ENCODE results near the gene MT1G. TPM values are rescaled to one million over a fixed set of nuclear protein-coding genes. Genes with fewer than 3 reads are reported as not detected.

The MT1G gene
- total and polyA plus RNA-seq, 4 donors = 152 to 9,444 (median 3,398) TPM

- H3K4me1 ChIP-seq (ENCODE audit: control insufficient read depth in 4 of 4, insufficient read depth in 4 of 4, low read length in 3 of 4) = peaks cover 0 to 6% (median 0%) of the 10 kb centered on the region in 4 donors
- H3K27me3 ChIP-seq (ENCODE audit: control insufficient read depth in 4 of 4, insufficient read depth in 4 of 4, low read length in 3 of 4) = no peaks in the 10 kb centered on the region
- 95% methylated on average over 5 of the region's 5 CpGs for WGBS
- no peak overlapping the region for H3K4me3 ChIP-seq (ENCODE audit: low read depth in 1 of 3, low read length in 3 of 3)
- TF ChIP-seq ZBTB33 (IDR thresholded peaks at IDR 0.05) (no peak), HNF4G (IDR thresholded peaks at IDR 0.05) (no peak), MAX (IDR thresholded peaks at IDR 0.05) (no peak), REST (IDR thresholded peaks at IDR 0.05) (no peak), NR2F2 (IDR thresholded peaks at IDR 0.05) (no peak), JUND (IDR thresholded peaks at IDR 0.05) (no peak), ATF3 (IDR thresholded peaks at IDR 0.05) (no peak), SP1 (IDR thresholded peaks at IDR 0.05) (no peak), FOXA1 (IDR thresholded peaks at IDR 0.05) (no peak)
- H3K9me3 ChIP-seq (ENCODE audit: control insufficient read depth in 4 of 4, low read length in 3 of 4) = no peaks in the 10 kb centered on the region
- DNase-seq (ENCODE audit: low spot score) = no peak
- H3K27ac ChIP-seq (ENCODE audit: low read depth in 1 of 2, low read length in 2 of 2) = no peak overlapping the region
- no peaks in the 10 kb centered on the region for H3K36me3 ChIP-seq (ENCODE audit: control insufficient read depth in 4 of 4, insufficient read depth in 3 of 4, low read depth in 1 of 4, low read length in 3 of 4)
- H3K9ac ChIP-seq (ENCODE audit: low read depth in 1 of 2, low read length in 2 of 2) = no peak overlapping the region
These were observed 29.7 kb upstream of the MT1G start for GRCh38 chr16:56697456-56698155.

GRCh38 chr16:56695246-56695645 is 27.4 kb upstream of the MT1G start:
- no peak for DNase-seq (ENCODE audit: low spot score)
- H3K36me3 ChIP-seq (ENCODE audit: control insufficient read depth in 4 of 4, insufficient read depth in 3 of 4, low read depth in 1 of 4, low read length in 3 of 4) = no peaks in the 10 kb centered on the region
- TF ChIP-seq HNF4A (conservative IDR thresholded peaks at IDR 0.05) (no peak), RAD21 (IDR thresholded peaks at IDR 0.05) (no peak), TAF1 (conservative IDR thresholded peaks at IDR 0.05) (no peak), GABPA (IDR thresholded peaks at IDR 0.05 in 1 of 2, conservative IDR thresholded peaks at IDR 0.05 in 1 of 2) (no peak), FOXA1 (IDR thresholded peaks at IDR 0.05) (no peak), YY1 (IDR thresholded peaks at IDR 0.05) (no peak), ZBTB33 (IDR thresholded peaks at IDR 0.05) (no peak), RXRA (IDR thresholded peaks at IDR 0.05) (no peak), HNF4G (IDR thresholded peaks at IDR 0.05) (no peak), NR2F2 (IDR thresholded peaks at IDR 0.05) (no peak), JUND (IDR thresholded peaks at IDR 0.05) (no peak), MAX (IDR thresholded peaks at IDR 0.05) (no peak)
- H3K27me3 ChIP-seq (ENCODE audit: control insufficient read depth in 4 of 4, insufficient read depth in 4 of 4, low read length in 3 of 4) = no peaks in the 10 kb centered on the region
- H3K4me1 ChIP-seq (ENCODE audit: control insufficient read depth in 4 of 4, insufficient read depth in 4 of 4, low read length in 3 of 4) = no peaks in the 10 kb centered on the region
- H3K4me3 ChIP-seq (ENCODE audit: low read depth in 1 of 3, low read length in 3 of 3) = no peak overlapping the region
- no peak overlapping the region for H3K9ac ChIP-seq (ENCODE audit: low read depth in 1 of 2, low read length in 2 of 2)
- H3K27ac ChIP-seq (ENCODE audit: low read depth in 1 of 2, low read length in 2 of 2) = no peak overlapping the region
- no peaks in the 10 kb centered on the region for H3K9me3 ChIP-seq (ENCODE audit: control insufficient read depth in 4 of 4, low read length in 3 of 4)
- WGBS = 90% methylated on average over 1 of the region's 1 CpG

All from liver (tissue), 9 donors.